HEK293T (cell line): ENCODE measurements around the gene E2F7.
"Not testable (repeated sequence)": the region's sequence is repeated elsewhere in the genome, so short reads cannot be mapped to it uniquely, and the experiment has no call there.

Experiments used
- CTCF ChIA-PET: fragments of 350-600 bp; formaldehyde crosslinking; extraction: SDS; loops from one replicate; lab custom pipeline; 2021; ENCODE audit warnings: antibody characterized with exemption, inconsistent platforms; lab: Yijun Ruan, JAX
- POLR2A ChIA-PET: fragments of 350-600 bp; formaldehyde crosslinking; extraction: SDS; loops from one replicate; lab custom pipeline; 2020; ENCODE audit warnings: antibody characterized with exemption, inconsistent platforms; lab: Yijun Ruan, JAX
- DNase-seq: peaks from one replicate; pipeline ENCODE4 v3.0.0; 2012; ENCODE audit warnings: mixed read lengths; ENCODE audit errors: extremely low spot score
- ARNT ChIP-seq: fragments of 450-650 bp; IDR thresholded peaks from 2 replicates; pipeline ENCODE4 v1.6.1; 2017; ENCODE audit warnings: mild to moderate bottlenecking
- BHLHE40 ChIP-seq: fragments of 450-650 bp; IDR thresholded peaks from 2 replicates; pipeline ENCODE4 v1.6.1; 2016; ENCODE audit warnings: mild to moderate bottlenecking, moderate library complexity, borderline replicate concordance
- CTBP1 ChIP-seq: fragments of 450-650 bp; IDR thresholded peaks from 2 replicates; pipeline ENCODE4 v1.6.1; 2016; ENCODE audit warnings: borderline replicate concordance
- ELF4 ChIP-seq: fragments of 450-650 bp; IDR thresholded peaks from 2 replicates; pipeline ENCODE4 v1.6.1; 2017; ENCODE audit warnings: antibody characterized with exemption
- FOXA1 ChIP-seq: fragments of 450-650 bp; IDR thresholded peaks from 2 replicates; pipeline ENCODE4 v1.6.1; 2016; ENCODE audit warnings: mild to moderate bottlenecking
- FOXK2 ChIP-seq: fragments of 450-650 bp; IDR thresholded peaks from 2 replicates; pipeline ENCODE4 v1.6.1; 2016; ENCODE audit warnings: mild to moderate bottlenecking
- FOXM1 ChIP-seq: fragments of 450-650 bp; IDR thresholded peaks from 2 replicates; pipeline ENCODE4 v1.6.1; 2017; ENCODE audit warnings: mild to moderate bottlenecking, borderline replicate concordance
- HDGF ChIP-seq: fragments of 450-650 bp; IDR thresholded peaks from 2 replicates; pipeline ENCODE4 v1.6.1; 2017; ENCODE audit warnings: antibody characterized with exemption, borderline replicate concordance
- L3MBTL2 ChIP-seq: fragments of 450-650 bp; conservative IDR thresholded peaks from 2 replicates; pipeline ENCODE4 v1.6.1; 2016; ENCODE audit warnings: mild to moderate bottlenecking
- LEF1 ChIP-seq: fragments of 450-650 bp; IDR thresholded peaks from 2 replicates; pipeline ENCODE4 v1.6.1; 2017; ENCODE audit warnings: mild to moderate bottlenecking, borderline replicate concordance
- NFRKB ChIP-seq: fragments of 450-650 bp; IDR thresholded peaks from 2 replicates; pipeline ENCODE4 v1.6.1; 2016; ENCODE audit warnings: mild to moderate bottlenecking, moderate library complexity
- PKNOX1 ChIP-seq: fragments of 450-650 bp; IDR thresholded peaks from 2 replicates; pipeline ENCODE4 v1.6.1; 2016
- SP1 ChIP-seq: fragments of 450-650 bp; IDR thresholded peaks from 2 replicates; pipeline ENCODE4 v1.6.1; 2017
- SUZ12 ChIP-seq: fragments of 450-650 bp; IDR thresholded peaks from 2 replicates; pipeline ENCODE4 v1.6.1; 2016; ENCODE audit warnings: mild to moderate bottlenecking
- TARDBP ChIP-seq: fragments of 450-650 bp; IDR thresholded peaks from 2 replicates; pipeline ENCODE4 v1.6.1; 2016
- ZNF384 ChIP-seq: fragments of 450-650 bp; IDR thresholded peaks from 2 replicates; pipeline ENCODE4 v1.6.1; 2016

E2F7 gene

DNA sequence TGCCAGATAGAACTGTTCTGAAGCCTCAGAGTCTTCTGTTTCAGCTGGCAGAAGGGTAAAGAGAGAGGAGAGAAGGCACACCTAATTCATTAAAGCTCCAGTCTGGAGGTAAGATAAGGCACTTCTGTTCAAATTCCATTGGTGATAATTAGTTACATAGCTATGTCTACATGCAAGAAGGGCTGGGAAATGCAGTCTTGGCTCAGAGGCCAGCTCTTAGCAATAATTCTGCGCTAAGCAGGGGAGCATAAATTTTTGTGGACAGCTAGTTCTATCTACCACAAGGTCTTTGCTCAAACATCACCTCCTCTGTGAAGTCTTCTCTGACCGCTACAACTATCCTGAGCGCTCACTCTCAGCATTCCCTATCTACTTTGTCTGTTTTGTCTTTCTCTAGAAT is 14.3 kb upstream of the E2F7 start:
- ChIA-PET POLR2A (no interaction called here), CTCF (no interaction called here)
- TF ChIP-seq SP1 = no peak
- no peak for DNase-seq

- DNase-seq = no peak
- ChIA-PET CTCF (no interaction called here), POLR2A (no interaction called here)
- TF ChIP-seq ZNF384 = no peak
- TF ChIP-seq ELF4 = no peak
- TF ChIP-seq SUZ12 = no peak
- TF ChIP-seq CTBP1 = no peak
- TF ChIP-seq TARDBP = no peak
- no peak for TF ChIP-seq SP1
- no peak for TF ChIP-seq LEF1
- no peak for TF ChIP-seq HDGF
- TF ChIP-seq BHLHE40 = no peak
- no peak for TF ChIP-seq PKNOX1
- no peak for TF ChIP-seq L3MBTL2
- TF ChIP-seq FOXM1 = no peak
- TF ChIP-seq FOXK2 = no peak
- TF ChIP-seq FOXA1 = no peak
- TF ChIP-seq NFRKB = no peak
- no peak for TF ChIP-seq ARNT
Observed at GRCh38 chr12:77078231-77078630, 12.9 kb upstream of the E2F7 start.

DNA sequence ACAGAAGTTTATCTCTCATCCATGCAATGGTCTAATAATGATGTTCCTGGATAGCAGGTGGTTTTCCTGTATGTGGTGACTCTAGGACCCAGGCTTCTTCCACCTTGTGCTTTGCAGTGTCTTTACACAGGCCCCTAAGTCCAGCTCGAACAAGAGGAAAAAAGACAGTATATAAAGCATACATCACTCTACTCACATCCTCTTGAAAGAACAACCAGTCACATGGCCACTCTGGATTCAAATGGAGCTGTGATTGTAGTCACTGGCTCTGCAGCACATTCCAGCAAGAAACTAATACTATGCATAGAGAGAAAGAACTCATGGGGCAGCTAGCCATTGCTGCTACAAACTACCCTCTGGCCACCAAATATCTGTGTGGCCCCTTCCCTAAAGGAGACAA is 11.5 kb upstream of the E2F7 start:
- TF ChIP-seq ZNF384 (no peak), L3MBTL2 (no peak), NFRKB (no peak), PKNOX1 (no peak), FOXM1 (no peak), TARDBP (no peak), BHLHE40 (no peak), HDGF (no peak), SUZ12 (no peak), FOXA1 (no peak), CTBP1 (no peak), FOXK2 (no peak)
- DNase-seq = no peak
- CTCF ChIA-PET = no interaction called here
- POLR2A ChIA-PET = no interaction called here

DNA sequence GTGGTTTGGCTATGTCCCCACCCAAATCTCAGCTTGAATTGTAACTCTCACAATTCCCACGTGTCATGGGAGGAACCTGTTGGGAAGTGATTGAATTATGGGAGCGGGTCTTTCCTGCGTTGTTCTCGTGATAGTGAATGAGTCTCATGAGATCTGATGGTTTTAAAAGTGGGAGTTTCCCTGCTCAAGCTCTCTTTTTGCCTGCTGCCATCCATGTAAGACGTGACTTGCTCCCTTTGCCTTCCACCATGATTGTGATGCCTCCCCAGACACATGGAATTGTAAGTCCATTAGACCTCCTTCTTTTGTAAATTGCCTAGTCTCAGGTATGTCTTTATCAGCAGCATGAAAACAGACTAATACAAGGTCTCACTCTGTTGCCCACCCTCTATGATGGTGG is 8.5 kb upstream of the E2F7 start:
- CTCF ChIA-PET, POLR2A ChIA-PET, DNase-seq: not testable (repeated sequence)

DNA sequence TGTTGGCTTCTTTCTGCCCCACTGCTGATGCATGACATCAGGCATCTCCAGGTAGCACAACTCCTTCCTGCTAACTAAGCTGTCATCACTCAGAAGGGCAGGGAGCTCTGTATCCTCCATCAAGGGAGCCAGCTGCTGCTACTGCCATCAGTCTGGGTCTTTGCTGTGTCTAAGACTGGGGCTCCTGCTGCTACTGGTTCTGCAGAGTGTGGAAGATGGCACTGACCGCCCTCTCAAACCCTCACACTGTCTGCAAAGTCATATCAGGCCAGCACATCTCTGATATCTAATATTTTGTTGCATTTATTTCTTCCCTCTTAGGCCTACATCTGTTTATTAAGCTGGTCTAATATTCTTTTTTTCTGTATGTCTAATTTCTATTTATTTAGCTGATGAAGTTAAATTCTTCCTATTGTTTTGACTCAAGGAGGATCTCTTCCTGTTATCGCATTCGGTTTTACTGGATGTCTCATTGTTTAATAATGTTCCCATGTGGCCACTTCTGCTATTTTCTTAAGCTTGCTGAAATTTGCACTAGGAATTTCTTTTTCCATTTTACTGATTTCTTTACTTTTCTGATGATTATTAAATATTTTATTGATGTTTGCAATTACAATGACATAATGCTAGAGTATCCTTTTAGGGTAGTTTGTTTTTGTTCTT is 7.6 kb upstream of the E2F7 start:
- DNase-seq = no peak
- no peak for TF ChIP-seq ZNF384
- TF ChIP-seq FOXM1 = no peak
- no peak for TF ChIP-seq ARNT
- no peak for TF ChIP-seq BHLHE40
- no peak for TF ChIP-seq FOXK2
- no peak for TF ChIP-seq L3MBTL2
- no peak for TF ChIP-seq FOXA1
- no peak for TF ChIP-seq CTBP1
- TF ChIP-seq SUZ12 = no peak
- no peak for TF ChIP-seq LEF1
- TF ChIP-seq SP1 = no peak
- TF ChIP-seq HDGF = no peak
- no peak for TF ChIP-seq NFRKB
- TF ChIP-seq TARDBP = no peak
- TF ChIP-seq PKNOX1 = no peak
- no peak for TF ChIP-seq ELF4
- POLR2A ChIA-PET = no interaction called here
- CTCF ChIA-PET = no interaction called here

GRCh38 chr12:77070800-77071449 is 5.6 kb upstream of the E2F7 start:
- no peak for TF ChIP-seq TARDBP
- no peak for TF ChIP-seq ARNT
- TF ChIP-seq ZNF384 = no peak
- no peak for TF ChIP-seq NFRKB
- no peak for TF ChIP-seq HDGF
- no peak for TF ChIP-seq SP1
- ChIA-PET CTCF (no interaction called here), POLR2A (no interaction called here)
- DNase-seq = no peak

DNA sequence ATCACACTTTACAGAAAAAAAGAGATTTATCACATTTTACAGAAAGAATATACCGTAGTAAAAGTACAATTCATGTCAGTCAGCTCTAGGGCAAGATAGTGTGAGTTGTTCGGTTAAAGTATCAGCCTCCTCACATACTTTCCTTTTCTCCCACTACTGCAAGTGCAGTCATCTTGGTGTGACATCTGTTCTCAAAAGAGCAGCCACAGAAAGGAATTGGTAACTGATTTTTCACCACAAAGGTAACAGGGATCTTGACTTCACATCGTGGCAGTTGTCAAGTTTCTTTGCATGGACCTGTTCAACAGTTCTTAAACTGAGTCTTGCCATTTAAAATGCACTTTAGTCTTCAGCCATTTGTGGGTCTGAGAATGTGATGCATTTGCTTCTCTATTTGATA is 5.0 kb upstream of the E2F7 start:
- POLR2A ChIA-PET = no interaction called here
- TF ChIP-seq TARDBP = no peak
- no peak for TF ChIP-seq CTBP1
- no peak for TF ChIP-seq ZNF384
- TF ChIP-seq FOXM1 = no peak
- TF ChIP-seq LEF1 = no peak
- TF ChIP-seq FOXA1 = no peak
- TF ChIP-seq PKNOX1 = no peak
- no peak for TF ChIP-seq ELF4
- no peak for TF ChIP-seq NFRKB
- TF ChIP-seq L3MBTL2 = no peak
- no peak for TF ChIP-seq SP1
- no peak for TF ChIP-seq HDGF
- TF ChIP-seq BHLHE40 = no peak
- no peak for TF ChIP-seq ARNT
- TF ChIP-seq FOXK2 = no peak
- TF ChIP-seq SUZ12 = no peak
- CTCF ChIA-PET = no interaction called here
- DNase-seq = no peak
